ENCODE measurements around the gene TMEM108.

DNA sequence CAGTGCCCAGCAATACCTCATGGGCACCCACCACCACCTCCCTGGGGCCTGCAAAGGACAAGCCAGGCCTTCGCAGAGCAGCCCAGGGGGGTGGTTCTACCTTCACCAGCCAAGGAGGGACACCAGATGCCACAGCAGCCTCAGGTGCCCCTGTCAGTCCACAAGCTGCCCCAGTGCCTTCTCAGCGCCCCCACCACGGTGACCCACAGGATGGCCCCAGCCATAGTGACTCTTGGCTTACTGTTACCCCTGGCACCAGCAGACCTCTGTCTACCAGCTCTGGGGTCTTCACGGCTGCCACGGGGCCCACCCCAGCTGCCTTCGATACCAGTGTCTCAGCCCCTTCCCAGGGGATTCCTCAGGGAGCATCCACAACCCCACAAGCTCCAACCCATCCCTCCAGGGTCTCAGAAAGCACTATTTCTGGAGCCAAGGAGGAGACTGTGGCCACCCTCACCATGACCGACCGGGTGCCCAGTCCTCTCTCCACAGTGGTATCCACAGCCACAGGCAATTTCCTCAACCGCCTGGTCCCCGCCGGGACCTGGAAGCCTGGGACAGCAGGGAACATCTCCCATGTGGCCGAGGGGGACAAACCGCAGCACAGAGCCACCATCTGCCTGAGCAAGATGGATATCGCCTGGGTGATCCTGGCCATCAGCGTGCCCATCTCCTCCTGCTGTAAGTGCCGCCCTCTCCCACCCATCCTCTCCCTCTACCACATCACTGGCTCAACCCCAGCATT, 342.5 kb downstream of the TMEM108 start:
- TF ChIP-seq ZNF274 (IDR thresholded peaks at IDR 0.05; ENCODE audit: low read depth, low read length) = no peak
- no peak for TF ChIP-seq SUZ12 (IDR thresholded peaks at IDR 0.05; ENCODE audit: extremely low read depth, insufficient read depth, insufficient read length)
- no peak for TF ChIP-seq YY1 (IDR thresholded peaks at IDR 0.05; ENCODE audit: insufficient read depth, insufficient read length)

Data from NT2/D1 (cell line).